ENCODE measurements around the gene KATNIP. TPM values are rescaled to one million over a fixed set of nuclear protein-coding genes. Genes with fewer than 3 reads are reported as not detected.

KATNIP gene
- total RNA-seq, 1 donor from 2014 or later = 23.8 TPM

GRCh38 chr16:27571433-27572326 lies 21.7 kb downstream of the KATNIP start:
- intact Hi-C loops (cut with DNase I) = no loop called here
- Histone ChIP-seq H3K4me3 (no peak overlapping the region), H3K36me3 (peaks cover 6% of the 10 kb centered on the region), H3K4me1 (no peaks in the 10 kb centered on the region), H3K9me3 (no peaks in the 10 kb centered on the region), H3K27me3 (no peaks in the 10 kb centered on the region), H3K27ac (no peak overlapping the region)
- no peak for TF ChIP-seq CTCF (IDR thresholded peaks at IDR 0.05)
- ATAC-seq (no peak), DNase-seq (no peak)

GRCh38 chr16:27572711-27573110 lies 22.8 kb downstream of the KATNIP start:
- ATAC-seq (no peak), DNase-seq (no peak)
- intact Hi-C loops (cut with DNase I) = no loop called here
- Histone ChIP-seq H3K27ac (no peak overlapping the region), H3K4me1 (no peaks in the 10 kb centered on the region), H3K27me3 (no peaks in the 10 kb centered on the region), H3K9me3 (no peaks in the 10 kb centered on the region), H3K36me3 (peaks cover 6% of the 10 kb centered on the region), H3K4me3 (no peak overlapping the region)
- TF ChIP-seq CTCF (IDR thresholded peaks at IDR 0.05) = no peak

GRCh38 chr16:27576729-27577128 lies 26.8 kb downstream of the KATNIP start:
- no peak for TF ChIP-seq CTCF (IDR thresholded peaks at IDR 0.05)
- no peaks in the 10 kb centered on the region for H3K27me3 ChIP-seq
- no peaks in the 10 kb centered on the region for H3K4me1 ChIP-seq
- no peak for DNase-seq
- H3K36me3 ChIP-seq = peaks cover 6% of the 10 kb centered on the region
- H3K4me3 ChIP-seq = no peak overlapping the region
- intact Hi-C loops (cut with DNase I) = no loop called here
- H3K9me3 ChIP-seq = no peaks in the 10 kb centered on the region
- H3K27ac ChIP-seq = no peak overlapping the region
- no peak for ATAC-seq

GRCh38 chr16:27579087-27579980 lies 29.4 kb downstream of the KATNIP start:
- H3K4me1 ChIP-seq = no peaks in the 10 kb centered on the region
- H3K36me3 ChIP-seq = peaks cover 6% of the 10 kb centered on the region
- no peaks in the 10 kb centered on the region for H3K9me3 ChIP-seq
- no peak overlapping the region for H3K27ac ChIP-seq
- intact Hi-C loops (cut with DNase I) = no loop called here
- no peak for TF ChIP-seq CTCF (IDR thresholded peaks at IDR 0.05)
- H3K27me3 ChIP-seq = no peaks in the 10 kb centered on the region
- H3K4me3 ChIP-seq = no peak overlapping the region
- no peak for ATAC-seq
- DNase-seq = no peak

GRCh38 chr16:27582883-27583282 lies 32.9 kb downstream of the KATNIP start:
- Histone ChIP-seq H3K4me1 (no peaks in the 10 kb centered on the region), H3K9me3 (no peaks in the 10 kb centered on the region), H3K27ac (no peak overlapping the region), H3K4me3 (no peak overlapping the region), H3K27me3 (no peaks in the 10 kb centered on the region), H3K36me3 (no peaks in the 10 kb centered on the region)
- ATAC-seq (no peak), DNase-seq (no peak)
- TF ChIP-seq CTCF (IDR thresholded peaks at IDR 0.05) = no peak
- intact Hi-C loops (cut with DNase I) = no loop called here

All from upper lobe of right lung (tissue), 1 donor.